Thymus (tissue), 2 donors: ENCODE measurements around the gene H2BW2. TPM values are rescaled to one million over a fixed set of nuclear protein-coding genes. Genes with fewer than 3 reads are reported as not detected.

Source experiments
- polyA plus RNA-seq: library from polyadenylated mRNA; stranded (reverse); fragments of 200-250 nt; gene quantifications from one replicate; pipeline ENCODE4 v1.2.3, GENCODE V29; 2013
- total RNA-seq: library from RNA; stranded (reverse); fragments of 120-200 nt; gene quantifications from one replicate; pipeline ENCODE4 v1.2.4, GENCODE V29; 2013
- donor health status: healthy.

The H2BW2 gene
- total and polyA plus RNA-seq, 2 donors: not detected

Other genes with a start within 250 kb of the H2BW2 start
- gene RAB9B, start 207.7 kb upstream of the H2BW2 start, total RNA-seq: 1.5 TPM
- gene RAB9B, start 207.7 kb upstream of the H2BW2 start, polyA plus RNA-seq: 1.3 TPM
- 9.1 TPM for gene TMSB15B, start 77.3 kb upstream of the H2BW2 start, total RNA-seq
- gene TMSB15B, start 77.3 kb upstream of the H2BW2 start, polyA plus RNA-seq: 10.9 TPM
- gene H2BW1, start 26.2 kb upstream of the H2BW2 start, total RNA-seq: not detected
- not detected for gene H2BW1, start 26.2 kb upstream of the H2BW2 start, polyA plus RNA-seq
- 3.4 TPM for gene TMSB15C, start 36.3 kb downstream of the H2BW2 start, total RNA-seq
- gene TMSB15C, start 36.3 kb downstream of the H2BW2 start, polyA plus RNA-seq: 2.3 TPM
- gene ZCCHC18, start 72.6 kb downstream of the H2BW2 start, total RNA-seq: 0.94 TPM
- gene ZCCHC18, start 72.6 kb downstream of the H2BW2 start, polyA plus RNA-seq: 2.4 TPM
- gene SLC25A53, start 117.1 kb downstream of the H2BW2 start, total RNA-seq: 6.1 TPM
- gene SLC25A53, start 117.1 kb downstream of the H2BW2 start, polyA plus RNA-seq: 3.0 TPM
- 9.7 TPM for gene FAM199X, start 126.5 kb downstream of the H2BW2 start, total RNA-seq
- 14.4 TPM for gene FAM199X, start 126.5 kb downstream of the H2BW2 start, polyA plus RNA-seq
- 0.05 TPM for gene ESX1, start 215.0 kb downstream of the H2BW2 start, total RNA-seq
- gene ESX1, start 215.0 kb downstream of the H2BW2 start, polyA plus RNA-seq: 0.05 TPM